ENCODE measurements around the gene PNISR. TPM values are rescaled to one million over a fixed set of nuclear protein-coding genes. Genes with fewer than 3 reads are reported as not detected.

The PNISR gene
- total and polyA plus RNA-seq, 2 experiments from 2014 or later = 135 to 270 TPM

- Mint-ChIP-seq H3K4me3 (no peak overlapping the region), H3K4me1 (no peaks in the 10 kb centered on the region), H3K27me3 (ENCODE audit: insufficient read depth, low read depth, poor library complexity) (peaks cover 3% of the 10 kb centered on the region), H3K9me3 (peaks cover 41% of the 10 kb centered on the region), H3K27ac (no peak overlapping the region), H3K36me3 (ENCODE audit: low read depth) (peaks cover 76% of the 10 kb centered on the region)
- TF ChIP-seq ZNF462 (CRISPR knock-in tag; IDR thresholded peaks at IDR 0.05) = no peak
- TF ChIP-seq ZNF331 (CRISPR knock-in tag; IDR thresholded peaks at IDR 0.05; ENCODE audit: low read depth) = no peak
- no peak for TF ChIP-seq ETS1 (IDR thresholded peaks at IDR 0.05)
- no peak for TF ChIP-seq EZH2phosphoT487 (IDR thresholded peaks at IDR 0.05; ENCODE audit: unreplicated experiment)
- no peak for TF ChIP-seq ZNF114 (CRISPR knock-in tag; IDR thresholded peaks at IDR 0.05)
- no peak for TF ChIP-seq NANOG (IDR thresholded peaks at IDR 0.05; ENCODE audit: borderline replicate concordance)
- TF ChIP-seq EZH2 (IDR thresholded peaks at IDR 0.05; ENCODE audit: low read depth, unreplicated experiment) = no peak
- TF ChIP-seq STAT1 (IDR thresholded peaks at IDR 0.05; ENCODE audit: unreplicated experiment) = no peak
- TF ChIP-seq JUNB (IDR thresholded peaks at IDR 0.05; ENCODE audit: unreplicated experiment) = no peak
- TF ChIP-seq CREB1 (CRISPR knock-in tag; IDR thresholded peaks at IDR 0.05; ENCODE audit: low read depth) = no peak
- TF ChIP-seq POLR2AphosphoS5 (IDR thresholded peaks at IDR 0.05; ENCODE audit: low read depth) = no peak
- H3K27me3 ChIP-seq (ENCODE audit: insufficient read depth) = no peaks in the 10 kb centered on the region
- H3K9me2 ChIP-seq (ENCODE audit: insufficient read depth) = no peaks in the 10 kb centered on the region
- H3K4me3 ChIP-seq = no peak overlapping the region
- H3K36me3 ChIP-seq (ENCODE audit: insufficient read depth) = peaks cover 7% of the 10 kb centered on the region; the same call in 1 of the 2 replicates
- H3K27ac ChIP-seq (ENCODE audit: low read depth) = no peak overlapping the region
- no peak overlapping the region for H2AFZ ChIP-seq
- DNase-seq (ENCODE audit: low spot score) (no peak), ATAC-seq (no peak)
- H3F3A ChIP-seq (replicated peaks; ENCODE audit: low read depth) = no peaks in the 10 kb centered on the region
- no peaks in the 10 kb centered on the region for H3K79me2 ChIP-seq (replicated peaks; ENCODE audit: insufficient read depth)
- H3K4me2 ChIP-seq = no peak overlapping the region
- H4K20me1 ChIP-seq (replicated peaks; ENCODE audit: insufficient read depth) = no peaks in the 10 kb centered on the region; the same call in 1 of the 2 replicates
- no peaks in the 10 kb centered on the region for H3K4me1 ChIP-seq (ENCODE audit: insufficient read depth)
Measured at GRCh38 chr6:99446076-99446475, 21.0 kb upstream of the PNISR start.
